GM21447 (cell line): Measurements from ENCODE around the gene OR10A3.
A peak's percentile ranks its signal among the peaks of the same experiment; 100 is the strongest.

ENCODE experiments used
- ATAC-seq: cut with Tn5 transposase; IDR thresholded peaks from one replicate; pipeline ENCODE4 v1.9.1; 2021; ENCODE audit not compliant: unreplicated experiment

OR10A3 gene

DNA sequence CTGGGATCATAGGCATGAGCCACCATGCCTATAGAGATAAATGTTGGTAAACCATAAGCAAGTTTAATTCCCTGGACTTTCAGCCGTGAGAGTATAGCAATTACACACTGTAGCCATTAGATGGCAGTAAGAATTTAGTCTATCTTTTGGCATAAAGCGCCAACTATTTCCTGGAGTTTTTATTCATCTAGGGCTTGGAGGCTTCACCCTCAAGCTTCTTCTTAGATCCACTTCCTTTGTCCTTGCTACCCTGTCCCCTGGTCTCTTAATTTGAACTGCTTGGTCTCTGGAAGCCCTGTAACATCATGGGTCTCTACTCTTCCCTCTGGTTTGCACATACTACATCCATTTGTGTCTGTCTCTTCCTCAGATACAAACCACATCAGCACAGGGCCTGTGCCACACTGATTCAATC, 48.7 kb downstream of the OR10A3 start:
- peak; percentile 61 for ATAC-seq

DNA sequence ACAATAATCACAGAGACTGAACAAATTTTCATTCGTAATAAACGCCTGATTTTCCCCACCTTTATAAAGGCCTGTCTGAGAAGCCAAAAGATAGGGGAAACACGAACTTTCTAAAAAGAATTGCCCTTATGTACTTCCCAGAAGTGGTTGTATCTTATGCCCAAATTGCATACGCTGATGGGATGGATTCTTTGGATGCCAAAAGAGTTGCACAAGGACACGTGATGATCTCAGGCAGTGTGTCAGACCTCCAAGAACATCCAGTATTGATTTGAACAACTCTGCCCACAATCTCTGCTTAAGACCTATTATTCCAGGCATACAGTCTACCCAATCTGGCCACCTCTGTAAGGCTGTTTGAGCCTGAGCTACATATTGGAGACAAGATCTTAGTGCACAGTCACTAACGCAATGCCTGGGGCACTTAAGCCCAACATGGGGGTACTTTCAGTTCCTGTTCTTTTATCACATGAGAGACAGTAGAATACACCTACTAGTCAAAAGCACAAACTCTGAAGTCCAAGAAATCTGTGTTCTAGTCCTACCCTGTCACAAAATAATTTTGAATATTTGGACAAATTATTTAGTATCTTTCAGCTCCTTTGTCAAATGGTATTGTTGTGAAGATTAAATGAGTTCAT, 49.3 kb downstream of the OR10A3 start:
- peak; percentile 53 for ATAC-seq

DNA sequence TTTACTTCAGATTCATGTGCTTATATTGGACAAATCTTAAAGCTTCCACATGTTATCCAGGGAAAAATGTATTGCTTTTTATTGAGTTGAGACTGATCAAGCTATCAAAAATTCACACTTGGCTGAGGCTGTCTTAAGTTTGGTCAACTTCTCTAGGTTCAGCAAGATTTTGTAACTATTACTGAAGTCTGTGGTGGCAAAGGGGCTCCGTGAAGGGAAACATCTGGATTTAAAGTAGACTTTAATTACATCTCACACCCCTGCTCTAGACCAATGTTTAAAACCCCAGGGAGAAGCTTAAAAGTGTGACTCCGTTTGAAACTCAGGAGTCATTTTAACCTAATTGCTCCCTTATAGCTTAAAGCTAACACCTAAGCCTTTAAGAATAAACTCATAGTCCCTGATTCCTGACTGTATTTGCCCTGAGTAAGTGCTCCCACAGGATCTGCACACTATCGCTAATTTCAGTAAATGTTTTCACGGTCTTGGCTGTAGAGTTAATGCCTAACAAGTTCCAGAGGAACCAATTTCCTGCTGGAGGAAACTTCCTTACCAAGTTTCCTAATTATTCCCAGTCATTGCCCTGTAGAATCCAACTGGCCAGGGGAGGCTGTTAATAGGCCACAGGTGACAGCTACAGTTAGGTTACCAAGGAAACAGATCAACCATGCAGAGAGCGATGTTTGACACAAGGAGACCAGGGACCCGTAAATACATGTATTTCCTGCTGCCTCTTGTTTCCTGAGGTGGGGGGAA, 50.9 kb downstream of the OR10A3 start:
- ATAC-seq: no peak

DNA sequence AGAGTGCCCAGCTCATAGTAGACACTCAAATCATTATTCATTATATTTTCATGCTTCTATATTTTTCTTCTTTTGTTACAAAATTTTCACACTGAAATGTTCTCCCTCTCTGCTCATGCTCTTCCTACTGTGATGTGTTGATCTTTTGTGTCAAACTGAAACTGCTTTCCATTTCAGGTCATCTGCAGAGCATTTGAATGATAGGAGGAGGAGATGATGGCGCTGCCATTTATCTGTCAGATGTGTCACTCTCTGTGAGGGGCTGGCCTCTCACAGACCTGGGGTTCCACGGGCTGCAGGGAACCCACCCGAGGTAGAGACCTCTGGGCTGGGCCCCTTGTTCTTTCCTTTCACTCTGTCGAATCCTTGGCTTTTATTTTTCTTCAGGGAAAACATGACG, 51.5 kb downstream of the OR10A3 start:
- ATAC-seq: no peak
